Activated CD8-positive, alpha-beta memory T cell treated with anti-CD3 and anti-CD28 coated beads, Interleukin-2, amount 50 U/mL, for 1 hour (primary cell): ENCODE results near the gene FRMD3.

ENCODE experiments used
- DNase-seq: peaks from one replicate; pipeline ENCODE4 v3.0.0-alpha.2; 2020; ENCODE audit errors: extremely low read depth

Gene FRMD3

GRCh38 chr9:83538172-83538889 lies at the start of gene FRMD3:
Gene FRMD3 (minus strand): TSS chr9:83538401. CDS start chr9:83538231, 170 bp downstream.
- no peak for DNase-seq

GRCh38 chr9:83584995-83585394 lies 46.8 kb upstream of the FRMD3 start:
- DNase-seq: no peak

GRCh38 chr9:83583151-83584014 lies 45.2 kb upstream of the FRMD3 start:
- DNase-seq: no peak

GRCh38 chr9:83582029-83582428 lies 43.8 kb upstream of the FRMD3 start:
- DNase-seq: no peak

- no peak for DNase-seq
Measured at GRCh38 chr9:83574482-83574881, 36.3 kb upstream of the FRMD3 start.

GRCh38 chr9:83572524-83572923 lies 34.3 kb upstream of the FRMD3 start:
- no peak for DNase-seq

GRCh38 chr9:83570359-83570758 lies 32.2 kb upstream of the FRMD3 start:
- no peak for DNase-seq

GRCh38 chr9:83569326-83569725 lies 31.1 kb upstream of the FRMD3 start:
- no peak for DNase-seq

GRCh38 chr9:83563360-83563759 lies 25.2 kb upstream of the FRMD3 start:
- DNase-seq: no peak

GRCh38 chr9:83560169-83560826 lies 22.1 kb upstream of the FRMD3 start:
- no peak for DNase-seq

- DNase-seq: no peak
Measured at GRCh38 chr9:83557771-83558170, 19.6 kb upstream of the FRMD3 start.

GRCh38 chr9:83557317-83557716 lies 19.1 kb upstream of the FRMD3 start:
- DNase-seq: no peak

GRCh38 chr9:83554278-83554677 lies 16.1 kb upstream of the FRMD3 start:
- no peak for DNase-seq

GRCh38 chr9:83544002-83544698 lies 5.9 kb upstream of the FRMD3 start:
- no peak for DNase-seq

- DNase-seq: no peak
Measured at GRCh38 chr9:83538890-83539238, 663 bp upstream of the FRMD3 start.

GRCh38 chr9:83537331-83538171 lies 650 bp downstream of the FRMD3 start:
- DNase-seq: no peak

GRCh38 chr9:83536332-83536731 lies 1.9 kb downstream of the FRMD3 start:
- DNase-seq: no peak

GRCh38 chr9:83535736-83536135 lies 2.5 kb downstream of the FRMD3 start:
- DNase-seq: no peak

GRCh38 chr9:83533296-83533695 lies 4.9 kb downstream of the FRMD3 start:
- DNase-seq: no peak

- DNase-seq: no peak
Measured at GRCh38 chr9:83526901-83527300, 11.3 kb downstream of the FRMD3 start.

GRCh38 chr9:83526211-83526610 lies 12.0 kb downstream of the FRMD3 start:
- DNase-seq: no peak
